Inflammatory macrophage treated with lipopolysaccharide for 4 hours (primary cell): ENCODE measurements around the gene PNPLA3.

Experiments
- DNase-seq: peaks from one replicate; pipeline ENCODE4 v3.0.0-alpha.2; 2020

PNPLA3 gene, protein sequence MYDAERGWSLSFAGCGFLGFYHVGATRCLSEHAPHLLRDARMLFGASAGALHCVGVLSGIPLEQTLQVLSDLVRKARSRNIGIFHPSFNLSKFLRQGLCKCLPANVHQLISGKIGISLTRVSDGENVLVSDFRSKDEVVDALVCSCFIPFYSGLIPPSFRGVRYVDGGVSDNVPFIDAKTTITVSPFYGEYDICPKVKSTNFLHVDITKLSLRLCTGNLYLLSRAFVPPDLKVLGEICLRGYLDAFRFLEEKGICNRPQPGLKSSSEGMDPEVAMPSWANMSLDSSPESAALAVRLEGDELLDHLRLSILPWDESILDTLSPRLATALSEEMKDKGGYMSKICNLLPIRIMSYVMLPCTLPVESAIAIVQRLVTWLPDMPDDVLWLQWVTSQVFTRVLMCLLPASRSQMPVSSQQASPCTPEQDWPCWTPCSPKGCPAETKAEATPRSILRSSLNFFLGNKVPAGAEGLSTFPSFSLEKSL

DNA sequence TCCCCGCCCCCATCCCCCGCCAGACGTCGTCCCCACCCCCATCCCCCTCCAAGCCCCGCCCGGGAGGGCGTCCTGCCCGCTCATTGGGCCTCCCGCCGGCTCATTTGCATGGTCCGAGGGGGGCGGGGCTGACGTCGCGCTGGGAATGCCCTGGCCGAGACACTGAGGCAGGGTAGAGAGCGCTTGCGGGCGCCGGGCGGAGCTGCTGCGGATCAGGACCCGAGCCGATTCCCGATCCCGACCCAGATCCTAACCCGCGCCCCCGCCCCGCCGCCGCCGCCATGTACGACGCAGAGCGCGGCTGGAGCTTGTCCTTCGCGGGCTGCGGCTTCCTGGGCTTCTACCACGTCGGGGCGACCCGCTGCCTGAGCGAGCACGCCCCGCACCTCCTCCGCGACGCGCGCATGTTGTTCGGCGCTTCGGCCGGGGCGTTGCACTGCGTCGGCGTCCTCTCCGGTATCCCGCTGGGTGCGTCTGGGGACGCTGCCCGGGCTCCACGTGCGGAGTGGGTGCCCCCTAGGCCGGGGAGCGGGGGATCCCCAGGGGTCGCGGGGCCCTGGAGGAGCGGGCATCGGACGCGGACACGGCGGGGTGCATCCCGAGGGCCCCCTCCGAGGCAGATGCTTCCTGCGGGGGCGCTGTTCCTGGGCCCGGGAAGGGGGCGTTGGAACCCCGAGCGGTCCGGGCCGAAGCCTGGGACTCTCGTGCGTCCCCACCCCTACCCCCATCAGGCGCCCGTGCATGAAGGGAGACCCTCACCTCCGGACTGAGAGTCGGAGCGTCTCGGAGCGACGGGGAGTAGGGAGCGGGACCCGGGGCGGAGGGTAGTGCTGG is at the start of gene PNPLA3:
Gene PNPLA3, plus strand, starts transcription at position 175 of the 834 bp plus-strand sequence. Its CDS starts 107 bp downstream, at position 282.
- DNase-seq: peak; percentile 77

DNA sequence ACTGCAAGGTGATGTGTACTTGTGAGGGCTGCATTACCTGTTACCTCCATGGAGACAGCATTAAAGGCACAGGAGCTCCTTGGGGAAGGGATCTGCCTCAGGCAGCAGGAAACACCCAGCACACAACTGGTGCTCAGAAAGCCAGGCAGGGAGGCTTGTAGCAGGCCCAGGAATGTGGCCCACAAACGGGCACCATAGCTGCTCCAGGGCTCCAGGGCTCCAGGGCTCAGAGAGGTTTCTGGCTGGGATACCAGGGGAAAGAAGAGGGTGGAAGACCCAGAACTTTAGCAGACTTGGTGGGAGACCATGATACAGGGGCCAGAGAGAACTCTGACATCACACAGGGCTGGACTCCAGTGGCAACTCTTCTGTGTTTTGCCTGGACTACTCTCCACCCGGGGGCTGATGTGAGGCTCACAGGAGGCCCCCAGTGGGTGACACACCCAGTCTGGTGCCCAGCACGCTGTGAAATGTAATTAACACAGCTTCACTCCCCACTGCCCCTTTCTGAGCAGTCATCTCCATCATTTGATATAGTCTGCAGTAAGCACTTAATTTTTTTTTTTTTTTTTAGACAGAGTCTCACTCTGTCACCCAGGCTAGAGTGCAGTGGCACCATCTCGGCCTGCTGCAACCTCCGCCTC is 46.6 kb upstream of the PNPLA3 start:
- DNase-seq: no peak

DNA sequence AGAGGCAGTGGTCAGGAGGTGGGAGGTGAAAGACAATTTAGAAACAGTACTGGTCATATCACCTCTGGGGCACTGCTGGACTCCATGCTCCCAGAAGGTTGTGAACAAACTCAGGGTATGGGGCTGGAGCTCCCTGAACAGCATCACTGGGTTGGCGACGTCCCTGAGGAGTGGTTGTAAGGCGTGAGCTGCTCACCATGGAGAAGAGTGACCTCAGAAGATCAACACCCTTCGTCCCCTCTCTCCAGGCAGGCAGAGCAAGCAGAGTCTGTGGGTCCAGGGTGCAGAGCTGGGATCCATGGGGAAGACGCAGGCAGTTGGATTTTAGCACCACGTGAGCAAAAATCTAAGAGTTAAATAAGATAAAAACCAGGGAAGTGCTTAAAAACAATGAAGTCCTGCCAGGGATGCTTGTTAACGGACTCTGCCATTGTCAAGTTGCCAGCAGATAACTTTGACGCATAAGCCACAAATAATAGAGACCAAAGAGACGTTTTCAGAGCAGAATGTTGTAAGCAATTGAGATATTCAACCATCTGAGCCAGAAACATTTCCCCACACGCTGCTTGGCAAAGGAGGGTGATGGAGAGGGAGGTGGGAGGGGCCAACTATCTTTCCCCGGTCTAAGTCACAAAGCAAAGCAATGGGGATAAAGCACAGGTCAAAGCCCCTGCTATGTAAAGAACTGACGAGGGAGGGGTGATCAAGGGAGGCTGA is 45.4 kb upstream of the PNPLA3 start:
- no peak for DNase-seq

DNA sequence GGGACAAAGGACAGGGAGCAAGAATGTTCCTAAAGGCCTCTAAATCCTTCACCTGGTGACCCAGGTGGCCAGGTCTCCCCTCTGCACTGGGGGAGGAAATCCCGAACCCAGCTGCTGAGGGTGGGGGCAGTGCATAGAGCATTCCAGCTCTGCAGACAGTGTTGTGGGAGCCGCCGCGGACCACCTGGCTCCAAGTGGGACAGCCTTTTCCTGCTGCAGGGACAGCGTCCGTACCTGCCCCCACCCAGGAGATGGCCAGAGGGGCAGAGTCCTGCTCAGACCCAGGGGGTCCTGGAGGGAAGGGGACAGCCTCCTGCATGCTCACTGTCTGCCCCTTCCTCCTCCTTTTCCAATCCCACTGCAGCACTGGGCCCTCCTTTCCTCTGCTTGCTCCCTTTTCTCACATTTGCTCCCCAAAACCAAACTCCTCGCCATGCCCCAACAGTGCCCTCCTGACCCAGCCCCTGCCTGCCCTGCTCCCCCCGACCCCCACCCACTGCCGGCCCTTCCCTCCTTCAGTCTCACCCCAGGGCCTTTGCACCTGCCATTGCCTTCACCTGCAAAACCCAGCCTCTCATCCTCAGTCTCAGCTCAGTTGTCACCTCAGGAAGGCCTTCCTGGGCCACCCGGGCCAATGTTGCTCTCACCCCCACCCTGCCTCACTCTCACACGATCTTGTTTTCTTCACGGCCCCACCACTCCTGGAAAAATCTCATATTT is 44.6 kb upstream of the PNPLA3 start:
- no peak for DNase-seq

DNA sequence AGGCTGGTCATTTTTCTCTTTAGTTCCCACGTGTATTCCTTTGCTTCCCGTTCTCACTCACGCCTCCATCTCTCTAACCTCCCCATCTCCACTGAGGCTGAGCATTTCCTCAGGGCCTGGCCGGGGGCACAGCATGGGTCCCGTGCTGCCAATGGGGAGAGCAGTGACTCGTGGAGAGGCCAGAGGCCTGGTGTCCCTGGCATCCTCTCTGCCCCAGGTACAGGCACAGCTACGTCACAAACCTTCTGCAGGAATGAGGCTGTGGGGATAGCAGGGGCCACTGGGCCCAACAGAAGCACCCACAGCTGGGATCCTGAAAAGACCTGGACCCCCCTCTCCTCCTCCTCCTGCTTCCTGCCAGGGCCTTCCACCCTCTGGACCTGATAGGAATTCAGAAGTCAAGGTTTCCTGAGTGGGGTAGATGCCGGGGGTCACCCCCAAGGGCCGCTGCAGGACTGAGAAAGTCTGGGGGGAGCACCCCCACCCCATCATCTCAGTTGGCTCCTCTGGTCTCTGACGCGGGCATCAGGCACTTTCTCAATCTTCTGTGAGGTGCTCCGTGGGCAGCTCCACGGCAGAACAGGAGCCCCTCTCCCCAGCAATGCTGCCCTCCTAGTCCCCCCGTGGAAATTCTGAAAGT is 43.6 kb upstream of the PNPLA3 start:
- DNase-seq: no peak

DNA sequence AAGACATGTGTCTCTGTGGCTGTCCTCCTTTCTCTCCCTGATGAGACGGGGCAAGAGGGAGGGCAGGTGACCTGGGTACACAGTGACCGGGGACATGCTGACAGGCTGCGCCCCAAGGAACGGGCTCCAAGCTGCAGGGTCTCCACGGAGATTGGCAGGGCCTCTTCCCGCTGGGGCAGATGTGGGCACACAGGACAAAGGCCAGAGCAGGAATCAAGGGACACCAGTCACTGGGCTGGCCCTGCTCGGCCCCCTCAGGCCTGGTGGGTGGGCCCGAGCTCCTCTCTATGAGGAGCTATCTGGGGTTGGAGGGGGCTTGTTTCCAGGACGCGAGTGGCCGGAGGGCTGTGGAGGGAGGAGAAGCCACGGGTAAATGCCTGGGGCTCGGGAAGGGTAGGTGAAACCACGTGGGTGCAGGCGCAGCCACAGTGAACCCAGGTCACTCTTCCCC is 43.0 kb upstream of the PNPLA3 start:
- no peak for DNase-seq

DNA sequence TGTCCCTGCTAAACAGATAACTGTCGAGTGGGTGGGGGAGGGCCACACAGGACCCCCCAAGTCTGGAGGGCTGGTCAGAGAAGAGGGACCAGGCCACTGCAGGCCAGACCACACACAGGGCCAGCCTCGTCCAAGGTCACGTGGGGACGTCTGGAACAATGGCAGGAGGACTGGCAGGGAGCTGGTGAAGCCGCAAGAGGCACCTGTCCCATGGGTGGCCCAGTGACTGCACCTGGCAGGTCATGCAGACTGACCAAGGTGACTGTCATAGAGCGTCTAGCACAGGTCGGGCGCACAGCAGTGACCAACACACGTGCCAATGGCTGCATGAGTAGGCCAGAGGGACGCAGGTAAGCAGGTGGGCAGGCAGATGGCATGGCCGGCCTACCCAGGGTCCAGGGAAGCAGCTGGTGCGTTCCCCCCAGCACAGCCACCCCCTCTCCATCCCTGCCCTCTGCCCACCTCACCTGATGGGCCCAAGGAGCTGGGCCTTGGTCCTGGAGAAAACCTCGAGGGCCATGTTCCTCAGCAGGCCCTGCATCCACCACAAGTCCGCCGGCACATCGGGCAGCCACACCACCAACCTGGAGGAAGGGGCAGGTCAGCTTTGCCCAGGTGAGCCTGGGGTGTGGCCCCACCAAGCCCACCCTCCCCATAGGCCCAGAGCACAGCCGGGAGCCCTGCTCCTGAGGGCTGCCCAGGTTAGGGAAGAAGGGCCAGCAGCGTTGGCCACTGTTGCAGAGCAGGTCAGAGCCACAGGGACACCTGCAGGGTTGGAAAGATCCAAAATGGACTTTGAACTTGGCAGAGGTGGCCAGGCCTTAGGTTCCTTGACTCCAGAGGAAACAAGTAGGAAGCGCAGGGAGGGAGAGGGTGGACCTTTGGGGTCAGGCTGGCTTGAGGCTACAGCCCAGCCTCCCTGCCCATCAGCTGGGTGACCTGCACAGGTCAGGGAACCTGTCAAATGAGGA is 42.2 kb upstream of the PNPLA3 start:
- no peak for DNase-seq

DNA sequence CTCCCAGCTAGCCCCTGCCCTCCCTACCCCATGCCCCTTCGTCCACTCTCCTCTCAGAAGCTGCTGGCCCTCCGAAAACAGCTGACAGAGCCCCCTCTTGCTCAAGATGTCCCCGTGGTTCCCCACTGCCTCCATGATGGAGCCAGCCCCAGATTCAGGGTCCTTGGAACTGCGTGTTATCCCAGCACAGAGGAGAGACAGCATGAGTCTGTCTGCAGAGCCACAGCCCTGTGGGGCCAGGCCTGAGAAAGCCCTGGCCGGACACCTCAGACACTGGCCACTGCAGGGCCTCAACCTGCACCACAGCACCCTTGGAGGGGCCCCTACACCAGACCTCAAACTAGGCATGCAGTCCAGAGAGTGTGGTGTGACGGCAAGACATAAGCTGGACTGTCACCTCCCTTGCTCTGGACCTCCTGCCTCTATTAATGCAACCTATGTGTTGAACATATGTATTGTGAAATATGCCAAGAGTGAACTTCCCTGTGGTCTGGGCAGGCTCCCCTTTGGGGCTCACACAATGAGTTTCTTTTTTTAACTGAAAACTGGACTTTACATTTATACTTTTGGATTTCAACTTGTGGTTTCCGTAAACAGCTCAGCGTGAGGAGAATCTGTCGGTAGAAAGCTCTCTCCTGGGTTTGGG is 41.4 kb upstream of the PNPLA3 start:
- no peak for DNase-seq

DNA sequence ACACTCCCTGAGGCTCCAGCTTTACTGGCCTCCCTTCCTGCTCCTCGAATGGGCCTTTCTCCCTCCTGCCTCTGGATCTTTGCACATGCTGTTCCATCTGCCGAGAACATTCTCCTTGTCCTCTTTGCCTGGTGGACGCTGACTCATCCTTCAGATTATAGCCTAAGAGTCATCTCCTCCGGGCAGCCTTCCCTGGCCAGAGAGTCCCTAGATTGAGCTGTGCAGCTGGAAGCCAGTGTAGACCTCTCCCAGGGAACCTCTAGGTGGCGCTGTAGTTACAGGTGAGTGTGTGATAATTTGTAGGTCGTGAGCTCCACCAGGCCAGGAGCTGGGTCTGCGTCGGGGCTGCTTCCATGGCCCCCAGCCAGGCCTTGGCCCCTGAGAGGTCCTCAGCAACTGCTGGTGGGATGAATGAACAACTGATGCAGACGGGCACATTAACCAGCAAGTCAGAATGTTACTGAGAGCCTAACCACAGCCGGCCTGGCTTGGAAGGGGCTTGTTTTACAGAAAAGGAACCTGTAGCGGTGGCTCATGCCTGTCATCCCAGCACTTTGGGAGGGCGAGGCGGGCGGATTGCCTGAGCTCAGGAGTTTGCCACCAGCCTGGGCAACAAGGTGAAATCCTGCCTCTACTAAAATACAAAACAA is 40.5 kb upstream of the PNPLA3 start:
- DNase-seq: peak; percentile 52

DNA sequence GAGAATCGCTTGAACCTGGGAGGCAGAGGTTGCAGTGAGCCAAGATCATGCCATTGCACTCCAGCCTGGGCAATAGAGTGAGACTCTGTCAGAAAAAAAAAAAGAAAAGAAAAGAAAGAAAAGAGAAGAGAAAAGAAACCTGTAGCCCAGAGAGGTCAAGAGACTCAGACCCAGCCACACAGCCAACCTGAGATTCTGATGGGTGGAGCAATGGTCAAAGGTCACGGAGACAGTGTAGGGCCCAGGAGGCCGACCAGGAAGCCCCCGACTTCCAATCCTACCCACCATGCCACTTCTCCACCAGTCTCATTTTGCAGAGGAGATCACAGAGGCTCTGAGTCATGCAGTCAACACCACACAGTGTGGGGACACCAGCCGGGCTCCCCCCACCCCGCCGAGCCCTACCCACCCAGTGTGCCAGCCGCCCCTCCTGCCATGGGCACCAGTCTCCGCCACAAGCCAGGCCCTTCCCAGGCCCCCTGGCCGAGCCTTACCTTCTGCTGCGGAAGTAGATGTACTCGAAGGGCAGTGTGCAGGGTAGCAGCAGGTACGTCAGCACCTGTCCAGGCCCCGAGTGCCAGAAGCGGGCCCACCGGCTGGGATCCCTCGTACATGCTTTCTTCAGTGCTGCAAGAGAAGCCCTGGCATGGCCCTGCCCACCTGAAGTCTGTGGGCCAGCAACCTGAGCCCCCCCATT is 39.7 kb upstream of the PNPLA3 start:
- no peak for DNase-seq

DNA sequence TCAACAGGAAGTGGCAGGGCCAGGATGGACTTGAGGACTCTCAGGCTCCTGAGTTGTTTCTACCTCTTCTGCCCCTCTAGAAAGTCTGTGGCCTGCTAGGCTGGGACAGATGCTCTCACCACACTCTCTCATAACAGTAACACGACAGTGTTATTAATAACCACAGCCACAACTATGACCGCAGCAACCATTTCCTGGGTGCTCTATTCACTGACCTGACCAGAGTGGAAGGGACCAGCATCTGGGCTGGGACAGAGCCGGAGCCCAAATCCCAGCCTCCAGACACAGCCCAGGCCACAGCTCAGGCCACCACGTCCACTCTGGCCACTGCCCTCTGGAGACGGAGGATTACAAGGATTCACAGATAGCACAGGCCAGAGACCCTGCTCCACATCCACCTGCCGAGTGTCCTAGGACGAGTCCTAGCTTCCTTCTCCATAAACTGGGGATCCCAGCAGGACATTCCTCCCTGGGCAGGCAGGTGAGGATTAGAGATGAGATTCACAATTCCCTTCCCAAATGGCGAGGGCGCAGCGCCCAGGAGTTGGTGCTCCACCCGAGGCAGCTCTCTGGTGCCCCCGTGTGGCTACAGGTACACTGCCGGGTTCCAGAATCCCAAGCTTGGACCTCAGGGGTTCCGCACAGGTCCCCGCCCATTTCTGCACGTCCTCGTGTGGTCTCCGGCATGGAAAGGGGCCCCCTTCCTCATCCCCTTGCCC is 38.8 kb upstream of the PNPLA3 start:
- DNase-seq: peak; percentile 38

DNA sequence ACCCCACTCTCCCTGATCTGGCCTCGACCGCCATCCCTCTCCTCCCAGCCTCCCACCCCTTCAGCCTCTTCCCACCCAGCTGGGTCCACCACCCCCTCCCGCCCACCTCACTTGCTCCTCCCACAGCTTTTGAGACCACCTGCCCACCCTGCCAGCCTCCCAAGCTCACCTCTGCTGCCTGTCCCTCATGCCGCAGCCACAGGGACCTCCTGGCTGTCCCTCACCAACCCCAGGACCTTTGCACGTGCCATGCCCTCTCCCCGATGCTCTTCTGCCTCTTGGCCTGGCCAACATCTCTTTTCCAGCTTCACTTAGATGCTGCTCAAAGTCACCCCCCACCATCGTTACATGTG is 38.3 kb upstream of the PNPLA3 start:
- no peak for DNase-seq

DNA sequence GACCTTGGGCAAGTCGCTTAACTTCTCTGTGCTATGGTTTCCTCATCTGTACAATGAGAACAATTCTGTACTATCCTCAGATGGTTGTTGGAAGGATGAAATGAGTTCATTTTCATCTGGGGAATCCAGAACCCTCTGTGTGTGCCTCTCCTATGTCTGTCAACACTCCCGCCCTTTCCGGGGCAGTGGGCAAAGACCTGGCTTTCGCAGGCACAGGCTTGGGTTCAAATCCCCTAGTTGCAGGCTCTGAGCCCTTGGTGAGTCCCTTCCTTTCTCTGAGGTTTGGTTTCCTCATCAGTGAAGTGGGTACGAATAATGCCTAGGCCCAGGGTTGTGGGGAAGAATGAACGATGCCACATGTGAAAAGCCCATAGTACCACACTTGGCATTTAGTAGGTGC is 37.8 kb upstream of the PNPLA3 start:
- no peak for DNase-seq

DNA sequence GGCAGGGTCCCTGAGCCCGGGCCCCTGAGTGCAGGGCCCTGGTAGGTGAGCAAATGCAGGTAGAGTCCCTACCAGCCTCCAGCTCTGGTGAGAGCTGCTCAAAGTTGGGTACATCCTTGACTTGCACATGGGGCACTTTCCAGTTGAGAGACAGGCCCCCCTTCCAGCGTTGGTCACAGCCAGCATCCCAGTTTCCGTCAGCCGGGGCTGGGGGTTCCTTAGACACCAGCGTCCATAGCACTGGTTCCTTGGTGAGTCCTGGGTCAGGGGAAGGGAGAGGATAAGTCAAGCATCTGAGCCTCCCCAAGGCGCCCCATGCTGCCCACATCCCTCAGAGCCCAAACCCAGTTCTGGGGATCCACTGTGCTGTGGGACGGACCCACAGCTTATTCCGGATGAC is 37.4 kb upstream of the PNPLA3 start:
- DNase-seq: no peak

DNA sequence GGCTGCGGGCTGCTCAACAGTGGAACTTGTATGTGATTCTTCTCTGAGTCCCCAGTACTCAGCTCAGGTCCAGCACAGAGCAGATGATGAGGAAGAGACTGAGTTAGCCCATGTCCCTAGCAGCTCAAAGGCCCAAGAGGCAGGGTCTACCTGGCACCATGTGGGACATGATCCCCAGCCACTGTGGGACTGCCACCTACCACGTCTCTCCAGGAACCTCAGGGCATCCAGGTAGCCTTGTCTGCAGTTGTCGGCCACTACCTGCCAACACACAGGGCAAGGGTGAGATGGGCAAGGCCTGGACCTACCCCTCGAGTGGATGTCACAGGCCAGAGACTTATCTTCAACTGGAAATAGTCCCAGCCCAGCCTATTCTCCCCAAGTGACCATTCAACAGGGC is 36.2 kb upstream of the PNPLA3 start:
- no peak for DNase-seq

DNA sequence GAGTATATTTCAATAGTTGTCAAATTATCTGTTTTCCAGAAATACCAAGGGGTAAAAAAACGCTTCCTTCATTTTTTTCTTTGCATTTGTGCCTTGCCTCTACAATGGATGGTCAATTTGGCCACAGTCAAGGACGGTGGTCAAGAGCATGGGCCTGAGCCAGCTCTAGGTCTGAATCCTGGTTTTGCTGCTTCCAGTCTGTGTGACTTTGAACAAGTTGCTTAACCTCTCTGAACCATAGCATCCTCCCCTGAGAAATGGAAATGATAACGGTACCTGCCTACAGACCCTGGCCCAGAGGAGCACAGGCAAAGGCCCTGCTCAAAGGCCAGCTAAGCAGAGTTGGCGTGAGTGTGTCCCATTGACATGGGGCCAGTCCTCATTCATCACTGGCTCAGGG is 34.9 kb upstream of the PNPLA3 start:
- DNase-seq: no peak

DNA sequence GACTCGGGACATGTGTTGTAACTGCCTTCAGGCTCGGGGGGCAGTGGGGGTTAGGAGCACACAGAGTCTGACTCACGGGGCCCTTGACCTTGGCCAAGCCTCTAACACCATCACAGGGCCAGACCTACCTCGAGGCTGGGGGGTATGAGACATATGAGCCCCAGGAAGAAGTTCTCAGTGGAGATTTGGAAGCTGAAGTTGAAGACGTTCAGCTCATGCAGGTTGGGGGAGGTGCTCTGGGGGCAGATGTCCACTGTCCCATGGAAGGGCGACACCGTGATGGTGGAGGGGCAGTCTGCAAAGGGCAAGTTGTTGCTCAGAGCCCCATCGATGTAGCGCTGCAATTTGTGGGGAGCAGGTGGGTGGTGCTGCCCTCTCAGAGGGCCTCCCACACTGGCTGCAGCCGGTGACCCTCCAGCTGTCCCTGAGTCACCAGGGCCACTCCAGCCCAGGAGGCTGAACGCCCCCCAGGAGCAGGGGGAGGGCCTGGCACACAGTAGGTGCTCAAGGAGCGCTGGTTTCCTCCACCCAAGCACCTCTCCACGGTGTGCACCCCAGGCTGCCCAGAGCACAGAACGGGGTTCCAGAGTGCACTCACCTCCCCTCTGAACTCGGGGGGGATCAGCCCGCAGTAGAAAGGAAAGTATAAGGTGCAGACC is 34.3 kb upstream of the PNPLA3 start:
- DNase-seq: no peak
